GM18861 (cell line): ENCODE measurements around the gene CCDC86.
"Not testable (repeated sequence)": the region's sequence is repeated elsewhere in the genome, so short reads cannot be mapped to it uniquely, and the experiment has no call there.

Experiments used
- ATAC-seq: cut with Tn5 transposase; IDR thresholded peaks from one replicate; pipeline ENCODE4 v1.9.1; 2021; ENCODE audit not compliant: unreplicated experiment

The CCDC86 gene

GRCh38 chr11:60841797-60842667, at the start of gene CCDC86:
CCDC86 (plus strand) TSS chr11:60842113; CDS start chr11:60842125, 12 bp downstream.
- peak; percentile 69 for ATAC-seq

- ATAC-seq: no peak
Observed at GRCh38 chr11:60792521-60792920, 49.4 kb upstream of the CCDC86 start.

- ATAC-seq: no peak
Observed at GRCh38 chr11:60795291-60795690, 46.6 kb upstream of the CCDC86 start.

- ATAC-seq: no peak
Observed at GRCh38 chr11:60797846-60798630, 43.9 kb upstream of the CCDC86 start.

- no peak for ATAC-seq
Observed at GRCh38 chr11:60798631-60799030, 43.3 kb upstream of the CCDC86 start.

GRCh38 chr11:60801194-60801593, 40.7 kb upstream of the CCDC86 start:
- no peak for ATAC-seq

GRCh38 chr11:60803273-60803936, 38.5 kb upstream of the CCDC86 start:
- no peak for ATAC-seq

GRCh38 chr11:60809249-60809648, 32.7 kb upstream of the CCDC86 start:
- ATAC-seq: no peak

GRCh38 chr11:60809691-60810090, 32.2 kb upstream of the CCDC86 start:
- ATAC-seq: no peak

- no peak for ATAC-seq
Observed at GRCh38 chr11:60810151-60810550, 31.8 kb upstream of the CCDC86 start.

GRCh38 chr11:60810569-60810968, 31.3 kb upstream of the CCDC86 start:
- no peak for ATAC-seq

GRCh38 chr11:60813324-60813723, 28.6 kb upstream of the CCDC86 start:
- no peak for ATAC-seq

- no peak for ATAC-seq
Observed at GRCh38 chr11:60814112-60814511, 27.8 kb upstream of the CCDC86 start.

GRCh38 chr11:60816590-60817157, 25.2 kb upstream of the CCDC86 start:
- no peak for ATAC-seq

- ATAC-seq: no peak
Observed at GRCh38 chr11:60818057-60818456, 23.9 kb upstream of the CCDC86 start.

- ATAC-seq: no peak
Observed at GRCh38 chr11:60821827-60822599, 19.9 kb upstream of the CCDC86 start.

- ATAC-seq: not testable (repeated sequence)
Observed at GRCh38 chr11:60823745-60824306, 18.1 kb upstream of the CCDC86 start.

- no peak for ATAC-seq
Observed at GRCh38 chr11:60825118-60825517, 16.8 kb upstream of the CCDC86 start.

GRCh38 chr11:60825790-60826189, 16.1 kb upstream of the CCDC86 start:
- ATAC-seq: no peak
